ENCODE data around the gene HINT3.

DNA sequence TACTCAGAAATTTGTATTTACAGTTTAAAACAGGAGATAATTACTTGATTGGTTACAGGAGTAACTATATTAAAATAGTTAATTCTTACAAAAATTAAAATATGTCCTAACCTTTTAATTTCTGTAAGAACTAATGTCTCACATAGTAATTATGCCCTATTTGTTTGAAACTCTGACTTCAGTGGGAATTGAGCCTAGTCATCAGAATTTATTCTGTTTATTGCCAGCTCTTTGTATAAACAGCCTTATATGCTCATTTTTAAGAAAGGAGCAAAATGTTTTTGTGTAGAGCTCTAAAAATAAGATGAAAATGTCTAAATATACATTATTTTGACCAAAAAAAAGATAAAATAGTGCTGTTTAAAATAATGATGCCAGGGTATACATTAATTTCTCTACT is 51.2 kb downstream of the HINT3 start:
- TF ChIP-seq, protein P1, sequence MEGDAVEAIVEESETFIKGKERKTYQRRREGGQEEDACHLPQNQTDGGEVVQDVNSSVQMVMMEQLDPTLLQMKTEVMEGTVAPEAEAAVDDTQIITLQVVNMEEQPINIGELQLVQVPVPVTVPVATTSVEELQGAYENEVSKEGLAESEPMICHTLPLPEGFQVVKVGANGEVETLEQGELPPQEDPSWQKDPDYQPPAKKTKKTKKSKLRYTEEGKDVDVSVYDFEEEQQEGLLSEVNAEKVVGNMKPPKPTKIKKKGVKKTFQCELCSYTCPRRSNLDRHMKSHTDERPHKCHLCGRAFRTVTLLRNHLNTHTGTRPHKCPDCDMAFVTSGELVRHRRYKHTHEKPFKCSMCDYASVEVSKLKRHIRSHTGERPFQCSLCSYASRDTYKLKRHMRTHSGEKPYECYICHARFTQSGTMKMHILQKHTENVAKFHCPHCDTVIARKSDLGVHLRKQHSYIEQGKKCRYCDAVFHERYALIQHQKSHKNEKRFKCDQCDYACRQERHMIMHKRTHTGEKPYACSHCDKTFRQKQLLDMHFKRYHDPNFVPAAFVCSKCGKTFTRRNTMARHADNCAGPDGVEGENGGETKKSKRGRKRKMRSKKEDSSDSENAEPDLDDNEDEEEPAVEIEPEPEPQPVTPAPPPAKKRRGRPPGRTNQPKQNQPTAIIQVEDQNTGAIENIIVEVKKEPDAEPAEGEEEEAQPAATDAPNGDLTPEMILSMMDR (IDR thresholded peaks at IDR 0.05; ENCODE audit: insufficient read depth, low read length, poor library complexity, severe bottlenecking), result no peak
- TF ChIP-seq EZH2phosphoT487 (conservative IDR thresholded peaks at IDR 0.05; ENCODE audit: low read length), result no peak
